Activated CD4-positive, alpha-beta T cell treated with anti-CD3 and anti-CD28 coated beads for 4 hours (primary cell): ENCODE data around the gene GFRA4.
"Not testable (repeated sequence)": the region's sequence is repeated elsewhere in the genome, so short reads cannot be mapped to it uniquely, and the experiment has no call there.

Source experiments
- DNase-seq, 2 donors: peaks; one replicate each; pipeline ENCODE4 v3.0.0-alpha.2; 2020

The GFRA4 gene

DNA sequence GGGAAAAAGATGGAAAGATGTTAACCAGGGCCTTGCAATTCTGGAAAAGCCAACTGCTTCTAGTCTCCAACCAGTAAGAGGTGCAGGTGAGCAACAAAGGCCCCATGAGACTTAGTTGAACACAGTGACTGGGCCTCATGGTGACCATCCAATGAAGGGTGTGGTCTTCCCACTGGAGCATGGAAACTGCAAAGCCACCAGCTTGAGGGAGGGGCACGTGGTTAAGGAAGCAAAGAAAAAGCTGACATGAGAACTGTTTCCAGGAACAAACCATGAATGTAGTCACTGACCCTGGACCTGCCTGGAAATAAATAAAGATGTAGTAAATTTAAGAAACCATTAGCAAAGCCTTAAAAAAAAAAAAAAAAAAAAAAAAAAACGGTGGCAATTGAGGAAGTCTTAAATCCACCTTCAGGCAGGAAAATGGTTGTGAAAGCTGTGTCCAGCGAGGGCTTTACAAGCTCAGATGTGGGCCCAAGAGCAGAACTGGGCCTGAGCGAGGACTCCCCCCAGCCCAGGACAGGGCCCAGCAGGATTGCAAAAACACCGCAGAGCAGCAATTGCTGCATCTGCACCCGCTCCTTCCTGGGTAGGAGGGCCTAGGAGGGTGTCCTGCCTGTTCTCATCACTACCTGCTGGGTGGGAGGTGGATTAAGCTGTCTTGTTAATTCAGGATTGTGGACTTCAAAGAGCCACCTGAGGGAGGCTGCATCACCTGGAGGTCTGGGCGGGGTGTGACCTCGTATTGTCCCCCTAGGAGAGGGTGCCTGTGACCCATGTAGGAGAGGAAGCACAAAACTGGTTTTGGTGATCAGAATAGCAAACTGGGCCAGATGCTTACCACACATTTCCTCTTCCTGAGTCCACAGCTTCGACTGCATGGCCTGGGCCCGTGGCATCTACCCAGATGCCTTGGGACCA is 10.3 kb downstream of the GFRA4 start:
- DNase-seq = no peak

DNA sequence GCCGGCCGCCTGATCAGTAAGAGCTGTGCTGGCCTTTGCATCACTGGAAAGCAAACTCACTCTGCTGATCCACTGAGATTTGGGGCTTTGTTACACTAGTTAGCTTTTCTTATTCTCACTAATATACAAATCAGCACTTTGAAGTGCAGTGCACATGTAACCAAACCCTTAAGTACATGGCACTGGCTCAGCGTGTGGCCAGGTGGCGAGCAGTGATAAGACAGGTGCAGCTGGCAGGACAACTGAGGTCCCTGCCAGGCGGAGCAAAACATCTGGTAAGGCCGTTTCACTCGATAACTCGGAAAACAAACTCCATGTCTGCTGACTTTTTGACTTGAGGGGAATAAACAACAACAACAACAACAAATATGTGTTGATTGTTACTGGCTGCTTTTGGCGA is 11.0 kb downstream of the GFRA4 start:
- no peak for DNase-seq

DNA sequence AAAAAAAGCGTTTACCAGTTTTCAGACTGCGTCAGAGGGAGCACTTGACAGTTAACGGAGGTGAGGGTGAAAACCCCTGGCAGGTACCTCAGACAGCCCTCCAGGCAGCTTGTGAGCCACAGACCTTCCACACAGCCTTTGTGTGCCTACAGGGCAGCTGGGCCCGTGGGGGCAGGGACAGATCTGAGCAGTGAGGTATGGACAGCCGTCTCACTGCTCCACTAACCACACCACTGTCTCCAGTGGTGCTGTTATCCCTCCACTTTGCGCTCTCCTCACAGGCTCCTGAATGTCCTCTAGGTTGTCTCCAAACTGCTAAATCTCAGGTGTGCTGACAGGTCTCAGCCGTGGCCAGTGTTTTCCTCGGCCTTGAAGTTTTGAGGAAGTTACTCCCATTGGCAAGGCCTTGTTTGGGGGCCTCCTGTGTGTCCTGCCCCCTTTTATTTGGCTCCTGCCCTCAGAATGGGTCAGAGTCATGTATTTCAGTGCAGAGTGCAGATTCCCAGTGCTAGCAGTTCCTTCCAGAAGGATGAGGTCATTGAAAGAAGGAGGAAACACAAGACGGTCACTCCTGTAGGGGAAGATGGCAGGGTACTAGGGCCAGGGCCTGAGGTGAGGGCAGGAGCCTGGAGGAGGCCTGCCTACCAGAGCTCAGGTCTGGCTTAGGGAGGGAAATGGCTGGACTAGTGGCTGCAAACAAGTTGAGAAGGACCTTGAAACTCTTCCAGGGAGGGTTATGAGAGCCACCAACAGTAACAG is 11.8 kb downstream of the GFRA4 start:
- DNase-seq = no peak

DNA sequence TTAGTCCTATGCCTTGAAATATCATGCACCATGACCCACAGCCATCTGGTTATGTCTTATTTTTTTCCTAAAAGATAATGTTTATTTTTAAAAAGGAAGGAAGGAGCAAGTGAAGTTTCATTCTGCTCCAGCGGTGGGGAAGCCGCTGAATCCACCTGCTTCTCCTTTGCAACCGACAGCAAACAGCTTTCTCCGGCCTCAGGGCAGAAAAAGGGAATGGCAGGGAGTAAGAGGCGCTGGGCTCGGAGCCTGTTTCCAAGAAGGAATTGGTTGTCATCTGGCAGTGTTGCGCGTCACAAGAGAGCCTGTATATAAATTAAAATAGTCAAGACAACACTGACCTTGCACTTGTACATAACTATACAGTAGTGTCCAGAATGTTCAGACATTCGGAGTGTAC is 14.2 kb downstream of the GFRA4 start:
- no peak for DNase-seq

DNA sequence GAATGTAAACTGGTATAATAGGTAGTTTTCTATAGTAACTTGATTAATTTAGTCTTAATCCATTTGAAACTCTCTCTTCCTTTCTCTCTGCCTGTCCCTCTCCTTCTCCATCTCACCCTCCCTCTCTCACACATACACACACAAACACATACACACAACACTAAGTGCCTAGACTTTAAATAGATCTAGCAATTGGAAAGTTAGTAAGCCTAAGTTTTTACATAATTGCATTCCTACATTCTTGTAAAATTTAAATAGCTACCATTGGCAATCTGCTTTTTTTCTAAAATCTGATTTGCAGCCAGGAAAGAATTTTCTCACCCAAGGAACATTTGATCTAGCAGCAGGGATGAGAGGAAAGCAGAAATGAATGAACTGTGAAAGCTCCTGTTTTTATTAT is 15.7 kb downstream of the GFRA4 start:
- no peak for DNase-seq

DNA sequence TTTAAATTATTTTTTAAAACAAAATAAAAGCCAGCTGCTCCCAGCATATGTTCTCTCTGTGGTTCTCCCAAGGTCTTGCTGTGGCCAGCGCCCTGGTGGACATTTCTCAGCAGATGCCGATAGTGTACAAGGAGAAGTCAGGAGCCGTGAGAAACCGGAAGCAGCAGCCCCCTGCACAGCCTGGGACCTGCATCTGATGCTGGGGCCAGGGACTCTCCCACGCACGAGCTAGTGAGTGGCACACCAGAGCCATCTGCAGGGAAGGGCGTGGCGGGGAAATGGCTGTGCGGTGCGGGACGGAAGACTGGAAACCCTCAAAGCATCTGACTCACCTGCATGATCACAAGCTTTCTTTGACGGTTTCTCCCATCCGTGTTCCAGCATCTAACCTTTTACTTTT is 16.5 kb downstream of the GFRA4 start:
- no peak for DNase-seq

DNA sequence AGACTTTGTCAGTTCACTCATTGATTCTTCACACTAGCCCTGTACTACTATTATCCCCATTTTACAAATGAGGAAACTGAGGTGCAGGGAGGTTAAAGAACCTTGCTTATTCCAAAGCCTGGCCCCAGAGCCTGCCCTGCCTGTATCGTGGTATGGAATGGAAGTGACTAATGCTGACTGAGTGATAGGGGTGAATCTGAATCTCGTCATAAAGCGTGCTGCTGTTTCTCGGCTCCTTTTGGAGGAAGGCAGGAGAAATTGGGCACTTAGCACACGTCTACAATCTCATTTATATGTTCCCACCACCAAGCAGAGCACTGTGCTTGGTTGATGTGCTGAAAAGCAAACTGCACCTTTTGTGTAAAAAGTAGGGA is 17.1 kb downstream of the GFRA4 start:
- DNase-seq = no peak

DNA sequence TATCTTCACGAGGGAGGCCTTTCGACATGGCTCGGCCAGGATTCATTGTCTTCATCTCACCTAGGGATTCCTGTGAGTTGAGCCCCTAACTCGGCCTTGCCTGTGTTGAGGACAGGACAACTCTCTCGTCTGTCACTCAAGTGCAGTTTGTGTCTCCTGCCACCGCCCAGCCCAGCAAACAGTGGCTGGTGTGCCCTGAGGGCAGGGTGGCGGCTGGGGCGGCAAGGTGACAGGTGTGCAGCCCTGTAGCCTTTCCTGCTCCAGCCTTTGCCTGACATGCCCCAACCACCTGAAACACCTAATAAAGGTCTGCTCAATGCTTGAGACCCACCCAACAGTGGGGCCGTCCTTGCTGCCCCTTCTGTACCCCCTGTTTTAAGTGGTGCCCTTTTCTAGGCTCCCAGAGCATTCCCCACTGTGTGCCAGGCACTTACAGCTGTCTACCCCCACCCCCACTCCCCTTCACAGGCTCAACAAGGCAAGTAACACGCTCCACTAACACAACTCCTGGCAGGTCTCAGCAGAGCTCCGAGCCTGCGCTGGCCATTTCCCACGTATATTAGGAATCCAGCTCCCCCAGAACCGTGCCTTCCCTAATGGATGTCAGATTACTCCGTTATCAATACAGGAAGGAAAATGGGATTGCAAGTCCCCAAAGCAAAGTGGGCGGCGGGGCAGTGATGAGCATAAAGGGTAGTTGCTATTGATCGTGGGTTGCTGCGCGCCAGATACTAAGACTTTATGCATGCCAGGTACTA is 17.7 kb downstream of the GFRA4 start:
- DNase-seq = no peak

DNA sequence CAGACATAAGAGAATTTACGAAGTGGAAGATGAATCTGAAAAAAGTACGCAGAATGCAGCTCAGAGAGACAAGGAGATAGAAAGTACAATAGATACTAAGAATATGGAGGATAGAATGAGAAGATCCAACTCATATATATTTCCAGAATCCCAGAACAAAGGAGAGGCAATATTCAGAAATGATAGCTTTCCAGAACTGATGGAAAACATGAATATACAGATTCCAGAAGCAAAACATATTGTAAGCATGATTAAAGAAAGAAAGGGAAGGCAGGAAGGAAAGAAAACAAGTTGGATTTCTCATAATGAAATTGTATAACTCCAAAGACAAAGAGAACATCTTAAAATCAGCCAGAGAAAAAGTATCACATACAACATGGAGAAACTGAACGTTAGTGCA is 22.9 kb downstream of the GFRA4 start:
- no peak for DNase-seq

DNA sequence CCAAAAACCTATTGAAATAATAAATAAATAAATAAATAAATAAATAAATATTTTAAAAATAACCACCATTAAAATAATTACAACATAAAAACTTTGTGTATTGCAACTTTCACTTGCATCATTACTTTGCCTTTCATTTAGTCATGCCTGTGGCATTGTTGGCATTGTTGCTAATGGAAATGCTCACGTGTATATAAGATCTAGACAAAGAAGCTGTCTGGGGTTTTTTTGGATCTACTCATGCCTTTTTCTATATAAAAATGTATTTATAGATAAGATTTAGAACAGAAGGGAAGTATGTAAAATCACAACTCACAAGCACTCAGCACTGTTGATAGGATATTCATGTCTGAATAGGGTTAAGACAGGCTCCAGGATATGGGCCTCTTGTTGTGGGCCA is 27.9 kb downstream of the GFRA4 start:
- DNase-seq = no peak

DNA sequence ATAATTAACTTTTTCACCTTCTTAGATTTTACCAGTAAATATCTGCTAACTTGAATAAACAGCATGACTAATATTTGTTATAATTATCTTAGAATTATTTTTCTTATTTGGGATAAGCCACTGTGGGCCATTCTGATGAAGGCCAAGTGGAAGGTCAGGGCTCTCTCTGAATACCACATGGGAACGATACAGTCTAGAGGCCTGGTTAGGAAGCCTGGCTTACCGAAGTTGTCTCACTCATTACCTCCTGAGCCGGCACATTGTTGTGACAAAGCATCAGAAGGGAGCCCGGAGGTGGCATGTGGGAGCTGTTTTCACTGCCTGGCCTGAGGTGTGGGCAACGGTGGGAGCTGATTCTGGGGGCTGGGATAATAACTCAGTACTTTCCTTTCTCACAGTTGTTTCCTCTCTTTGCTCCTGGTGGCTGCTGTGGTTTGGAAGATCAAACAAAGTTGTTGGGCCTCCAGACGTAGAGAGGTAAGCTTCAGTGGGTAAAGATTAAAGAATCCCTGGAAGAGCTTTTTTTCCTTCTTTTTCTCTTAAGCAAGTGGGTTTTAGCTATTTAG is 29.2 kb downstream of the GFRA4 start:
- no peak for DNase-seq

DNA sequence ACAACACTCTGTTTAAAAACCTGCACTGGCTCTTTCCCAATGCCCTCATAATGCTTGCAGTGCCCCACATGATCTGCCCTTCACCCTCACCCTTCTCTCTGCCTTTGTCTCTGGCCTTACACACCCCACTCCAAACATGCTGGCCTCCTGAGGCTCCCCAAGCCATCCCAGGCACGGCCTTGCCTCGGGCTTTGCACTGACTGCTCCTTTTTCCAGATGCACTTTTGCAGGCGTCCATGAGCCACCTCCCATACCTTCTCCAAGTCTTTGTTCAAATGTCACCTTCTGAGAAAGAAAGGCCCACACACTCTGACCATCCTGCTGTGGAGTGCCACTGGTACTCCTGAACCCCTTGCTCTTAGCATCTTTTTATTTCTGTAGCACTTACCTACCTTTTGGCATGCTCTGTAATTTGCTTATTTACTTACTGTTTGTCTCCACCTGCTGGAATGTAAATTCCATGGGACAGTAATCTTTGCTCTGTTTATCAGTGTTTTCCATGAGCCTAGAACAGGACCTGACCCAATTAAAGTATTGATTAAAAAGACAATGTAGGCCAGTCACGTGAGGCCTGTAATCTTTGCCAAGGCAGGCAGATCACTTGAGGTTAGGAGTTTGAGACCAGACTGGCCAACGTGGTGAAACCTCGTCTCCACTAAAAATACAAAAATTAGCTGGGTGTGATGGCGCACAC is 30.7 kb downstream of the GFRA4 start:
- no peak for DNase-seq

DNA sequence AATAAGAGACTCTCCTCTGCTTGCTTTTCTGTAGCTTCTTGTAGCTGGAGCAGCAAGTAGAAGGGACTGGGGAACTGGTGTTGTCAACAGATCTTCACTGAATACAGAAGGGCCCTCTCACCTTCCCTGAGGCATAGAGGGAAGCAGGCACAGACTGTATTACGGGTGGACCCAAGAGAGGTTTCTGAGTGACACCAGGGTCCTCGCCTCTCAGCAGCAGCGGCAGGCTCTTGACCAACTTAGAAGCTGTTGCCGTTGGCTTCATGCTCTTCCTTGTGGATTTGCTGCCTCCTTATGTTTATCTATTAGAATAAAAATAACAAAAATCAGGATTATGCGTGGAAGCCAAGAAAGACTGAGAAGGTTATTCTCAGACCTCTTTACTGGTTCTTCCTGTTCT is 31.7 kb downstream of the GFRA4 start:
- no peak for DNase-seq

DNA sequence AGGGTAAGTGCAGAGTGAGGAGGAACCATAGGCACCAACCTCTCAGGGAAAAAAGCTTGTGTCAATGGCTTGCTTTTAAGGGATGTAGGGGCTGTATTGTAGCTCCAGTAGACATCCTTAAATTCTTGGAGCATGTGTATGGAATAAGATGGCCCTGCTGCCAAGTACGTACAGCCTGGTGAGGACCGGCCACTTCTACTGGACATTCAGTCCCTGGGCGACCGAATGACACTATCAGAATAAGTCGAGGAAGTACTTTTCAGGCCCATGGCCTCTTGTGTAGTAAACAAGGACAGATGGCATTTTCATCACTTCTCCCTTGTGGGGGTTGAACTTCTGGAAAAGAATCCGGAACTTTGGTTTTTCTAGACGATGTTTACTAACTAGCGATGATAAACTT is 32.8 kb downstream of the GFRA4 start:
- no peak for DNase-seq

DNA sequence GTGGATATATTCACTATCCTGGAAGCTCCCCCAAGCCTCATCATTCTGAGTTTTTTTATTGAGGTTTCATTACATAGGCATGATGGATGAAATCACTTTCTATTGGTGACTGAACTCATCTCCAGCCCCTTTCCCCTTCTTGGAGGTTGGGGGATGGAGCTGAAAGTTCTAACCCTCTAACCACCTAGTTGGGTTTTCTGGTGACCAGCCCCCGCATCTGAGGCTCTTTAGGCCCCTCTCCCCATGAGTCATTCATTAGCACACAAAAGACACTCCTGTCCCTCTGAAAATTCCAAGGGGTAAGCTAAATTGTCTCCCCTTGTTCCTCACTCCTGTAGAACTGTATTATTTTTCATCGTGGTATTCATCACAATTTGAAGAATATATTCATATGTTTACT is 33.3 kb downstream of the GFRA4 start:
- DNase-seq = no peak

DNA sequence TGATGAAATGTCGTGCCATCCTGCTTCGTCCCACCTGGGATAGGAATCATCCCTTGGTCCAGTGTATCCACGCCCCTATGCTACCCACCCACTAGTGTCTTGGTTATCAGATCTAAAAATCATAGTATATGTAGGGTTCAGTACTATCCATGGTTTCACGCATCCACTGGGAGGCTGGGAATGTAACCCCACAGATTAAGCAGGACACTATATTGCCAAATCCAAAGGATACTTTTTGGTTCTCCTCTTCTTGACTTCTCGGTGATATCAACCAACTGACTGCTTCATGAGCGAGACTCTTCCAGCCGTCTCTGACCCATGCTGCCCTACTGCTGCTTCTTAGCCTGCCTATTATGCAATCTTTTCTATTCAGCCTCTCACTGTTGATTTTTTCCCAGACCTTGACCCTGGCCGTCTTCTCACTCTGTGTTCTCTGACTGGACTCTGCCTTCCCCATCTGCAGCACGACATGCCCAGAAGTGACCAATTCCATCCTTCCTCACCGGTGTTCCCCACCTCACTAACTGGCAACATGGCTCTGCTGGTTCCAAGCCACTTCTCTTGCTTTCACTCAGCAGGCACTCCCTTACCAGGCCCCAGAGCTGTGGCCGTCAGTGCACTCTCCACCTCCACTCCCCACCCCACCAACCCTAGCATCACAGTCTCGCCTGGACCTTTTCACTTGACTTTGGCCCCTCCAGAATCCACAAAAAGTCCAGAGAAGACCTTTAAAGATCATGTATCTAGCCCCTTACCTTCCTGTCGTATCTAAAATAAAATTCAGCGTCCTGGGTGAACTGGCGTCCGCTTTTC is 34.5 kb downstream of the GFRA4 start:
- DNase-seq = no peak

DNA sequence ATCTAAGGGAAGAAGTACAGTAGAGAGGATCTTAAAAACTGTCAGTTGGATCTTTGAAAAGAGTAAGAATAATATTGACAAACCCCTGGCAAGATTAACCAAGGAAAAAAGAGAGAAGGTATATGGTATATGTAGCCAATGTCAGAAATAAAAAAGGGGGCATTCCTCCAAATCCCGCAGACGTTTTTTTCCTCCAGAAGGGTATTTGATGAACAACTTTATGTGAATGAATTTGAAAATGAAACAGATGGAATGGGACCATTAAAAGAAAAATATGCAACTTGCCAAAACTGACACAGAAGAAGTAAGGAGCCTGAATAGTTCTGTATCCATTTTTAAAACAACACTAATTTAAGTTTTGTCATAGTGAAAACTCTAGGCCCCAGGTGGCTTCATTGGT is 35.7 kb downstream of the GFRA4 start:
- DNase-seq = no peak

DNA sequence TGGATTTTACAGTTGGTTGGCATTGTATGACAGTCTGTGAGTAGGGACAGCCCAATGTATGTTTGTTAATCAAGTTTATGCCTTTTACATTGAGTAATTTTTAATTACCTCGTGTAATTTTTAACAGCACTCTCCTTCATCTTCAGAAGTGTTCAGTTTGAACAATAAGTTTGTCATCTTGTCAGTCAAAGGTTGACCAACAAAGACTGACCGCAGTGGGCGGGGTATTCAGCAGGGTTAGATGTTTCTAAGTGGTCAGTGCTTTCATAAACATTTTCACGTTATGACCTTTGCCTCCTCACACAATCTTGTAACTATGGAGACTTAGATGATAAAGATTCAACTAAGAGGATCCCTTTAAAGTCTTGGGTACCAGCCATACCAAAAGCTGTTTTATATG is 40.8 kb downstream of the GFRA4 start:
- no peak for DNase-seq

DNA sequence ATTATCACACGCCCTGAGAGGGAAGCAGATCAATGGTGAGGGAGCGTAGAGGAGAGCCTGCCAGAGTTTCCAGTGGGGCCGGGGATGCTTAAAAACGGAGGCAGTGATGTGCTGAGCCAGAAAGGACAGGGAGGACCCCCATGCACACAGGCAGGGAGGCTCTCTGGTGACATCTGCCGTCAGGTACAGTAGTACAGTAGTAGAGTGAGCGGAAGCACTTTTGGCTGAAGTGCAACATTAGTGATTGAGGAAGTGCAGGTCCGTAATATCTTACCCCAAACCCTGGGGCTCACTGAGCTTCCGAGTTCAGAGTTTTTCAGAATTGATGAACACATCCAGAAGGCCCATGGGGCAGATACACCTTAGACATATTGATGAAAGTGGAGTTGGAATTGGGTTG is 42.1 kb downstream of the GFRA4 start:
- DNase-seq = no peak

DNA sequence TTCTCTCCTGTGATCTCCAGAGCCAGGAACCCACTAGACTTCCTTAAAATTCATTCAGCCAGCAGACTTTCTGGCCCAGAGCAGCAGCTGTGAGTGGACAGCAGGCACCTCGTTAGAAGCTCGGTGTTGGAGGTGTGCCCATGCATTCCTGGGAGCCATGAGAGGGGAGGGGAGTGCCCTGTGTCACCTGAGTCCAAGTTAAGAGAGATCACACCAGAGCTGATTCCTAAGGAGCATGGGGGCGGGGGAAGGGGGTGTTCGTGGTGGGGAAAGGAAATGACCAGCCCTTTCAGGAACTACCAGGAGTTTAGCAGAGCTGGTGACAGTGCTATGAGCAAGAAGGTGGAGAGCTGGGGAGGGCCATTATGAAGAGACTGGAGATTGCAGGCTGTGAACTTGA is 46.9 kb downstream of the GFRA4 start:
- DNase-seq = no peak

DNA sequence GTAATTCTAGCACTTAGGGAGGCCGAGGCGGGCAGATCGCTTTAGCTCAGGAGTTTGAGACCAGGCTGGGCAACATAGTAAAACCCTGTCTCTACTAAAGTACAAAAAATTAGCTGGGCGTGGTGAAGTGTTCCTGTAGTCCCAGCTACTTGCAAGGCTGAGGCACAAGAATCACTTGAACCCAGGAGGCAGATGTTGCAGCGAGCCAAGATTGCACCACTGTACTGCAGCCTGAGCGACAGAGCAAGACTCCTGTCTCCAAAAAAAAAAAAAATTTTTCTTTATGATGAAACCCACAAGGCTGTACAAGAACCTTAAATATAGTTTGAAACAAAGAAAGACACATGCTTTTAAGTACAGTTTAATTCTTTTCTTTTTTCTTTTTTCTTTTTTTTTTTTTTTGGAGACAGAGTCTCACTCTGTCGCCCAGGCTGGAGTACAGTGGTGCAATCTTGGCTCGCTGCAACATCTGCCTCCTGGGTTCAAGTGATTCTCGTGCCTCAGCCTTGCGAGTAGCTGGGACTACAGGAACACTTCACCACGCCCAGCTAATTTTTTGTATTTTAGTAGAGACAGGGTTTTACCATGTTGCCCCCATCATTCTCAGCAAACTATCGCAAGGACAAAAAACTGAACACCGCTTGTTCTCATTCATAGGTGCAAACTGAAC is 47.9 kb downstream of the GFRA4 start:
- DNase-seq = not testable (repeated sequence)
